ENCODE results near the gene GCDH.
A peak's percentile ranks its signal among the peaks of the same experiment; 100 is the strongest.
"Not testable (repeated sequence)": the region's sequence is repeated elsewhere in the genome, so short reads cannot be mapped to it uniquely, and the experiment has no call there.

GCDH gene

GRCh38 chr19:12872941-12873890 is 17.7 kb upstream of the GCDH start:
- no peak for DNase-seq

- no peak for DNase-seq
Observed at GRCh38 chr19:12873891-12874745, 16.8 kb upstream of the GCDH start.

GRCh38 chr19:12875086-12875485 is 15.9 kb upstream of the GCDH start:
- no peak for DNase-seq

GRCh38 chr19:12880551-12881171 is 10.3 kb upstream of the GCDH start:
- DNase-seq = no peak

DNA sequence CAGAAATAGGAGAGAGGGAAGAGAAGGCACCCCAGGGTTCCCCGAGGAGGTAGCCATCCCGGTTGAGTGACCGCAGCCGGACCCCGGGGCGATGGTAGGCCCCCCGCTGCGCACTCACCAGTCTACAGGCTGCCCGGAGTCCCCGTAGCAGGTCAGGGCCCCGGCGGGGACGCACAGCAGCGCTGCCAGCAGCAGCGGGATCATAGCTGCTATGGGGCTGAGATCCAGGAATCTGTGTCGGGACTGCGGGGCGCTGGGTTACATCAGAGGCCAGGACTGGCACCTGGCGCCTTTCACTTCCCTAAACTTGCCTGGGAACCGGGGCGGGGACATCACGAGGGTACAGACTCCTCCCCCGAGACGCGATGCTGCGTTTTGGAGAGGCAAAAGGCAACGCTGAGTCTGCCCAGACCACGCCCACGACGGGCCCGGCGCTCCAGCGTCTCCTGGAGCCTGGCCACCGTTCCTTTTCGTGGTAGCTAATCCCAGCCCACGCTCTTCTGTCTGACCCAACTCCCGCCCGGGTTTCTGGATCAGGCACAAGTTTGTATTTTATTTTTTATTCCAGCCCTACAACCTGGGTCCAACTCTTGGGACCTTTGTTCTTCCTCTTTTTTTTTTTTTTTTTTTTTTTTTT is 9.7 kb upstream of the GCDH start, which contains the start of gene DNASE2:
DNASE2 (minus strand) TSS at position 278 of the 637 bp plus-strand sequence; CDS start at position 204, 74 bp downstream.
- peak; percentile 77 to 91 for DNase-seq

DNA sequence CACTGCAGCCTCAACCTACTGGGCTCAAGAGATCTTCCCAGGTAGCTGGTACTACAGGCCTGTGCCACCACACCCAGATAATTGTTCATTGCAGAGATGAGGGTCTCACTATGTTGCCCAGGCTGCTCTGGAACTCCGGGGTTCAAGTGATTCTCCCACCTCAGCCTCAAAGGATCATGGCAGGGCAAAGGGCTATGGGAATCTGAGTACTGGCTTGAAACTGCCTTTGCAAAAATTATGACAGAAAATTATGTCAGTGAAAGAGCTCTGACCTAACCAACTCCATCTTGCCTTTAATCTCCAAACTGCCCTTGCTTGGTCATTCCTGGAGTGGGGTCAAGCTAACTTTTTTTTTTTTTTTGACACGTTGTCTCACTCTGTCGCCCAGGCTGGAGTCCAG is 8.4 kb upstream of the GCDH start:
- DNase-seq = no peak

GRCh38 chr19:12884202-12884601 is 6.8 kb upstream of the GCDH start:
- no peak for DNase-seq

DNA sequence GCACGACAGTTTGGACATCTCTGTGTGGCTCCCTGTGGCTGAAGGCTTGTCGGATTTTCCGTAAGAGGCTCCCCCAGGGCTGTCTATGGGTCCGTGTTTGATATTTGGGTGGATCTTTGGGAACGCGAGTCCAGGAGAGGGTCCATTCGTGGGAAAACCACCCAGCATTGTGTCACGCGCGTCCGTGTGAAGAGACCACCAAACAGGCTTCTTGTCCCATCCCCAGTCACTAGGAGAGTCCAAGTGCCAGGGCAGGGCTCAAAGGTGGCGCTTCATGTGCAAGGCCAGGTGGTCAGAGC is 6.4 kb upstream of the GCDH start:
- DNase-seq = no peak

DNA sequence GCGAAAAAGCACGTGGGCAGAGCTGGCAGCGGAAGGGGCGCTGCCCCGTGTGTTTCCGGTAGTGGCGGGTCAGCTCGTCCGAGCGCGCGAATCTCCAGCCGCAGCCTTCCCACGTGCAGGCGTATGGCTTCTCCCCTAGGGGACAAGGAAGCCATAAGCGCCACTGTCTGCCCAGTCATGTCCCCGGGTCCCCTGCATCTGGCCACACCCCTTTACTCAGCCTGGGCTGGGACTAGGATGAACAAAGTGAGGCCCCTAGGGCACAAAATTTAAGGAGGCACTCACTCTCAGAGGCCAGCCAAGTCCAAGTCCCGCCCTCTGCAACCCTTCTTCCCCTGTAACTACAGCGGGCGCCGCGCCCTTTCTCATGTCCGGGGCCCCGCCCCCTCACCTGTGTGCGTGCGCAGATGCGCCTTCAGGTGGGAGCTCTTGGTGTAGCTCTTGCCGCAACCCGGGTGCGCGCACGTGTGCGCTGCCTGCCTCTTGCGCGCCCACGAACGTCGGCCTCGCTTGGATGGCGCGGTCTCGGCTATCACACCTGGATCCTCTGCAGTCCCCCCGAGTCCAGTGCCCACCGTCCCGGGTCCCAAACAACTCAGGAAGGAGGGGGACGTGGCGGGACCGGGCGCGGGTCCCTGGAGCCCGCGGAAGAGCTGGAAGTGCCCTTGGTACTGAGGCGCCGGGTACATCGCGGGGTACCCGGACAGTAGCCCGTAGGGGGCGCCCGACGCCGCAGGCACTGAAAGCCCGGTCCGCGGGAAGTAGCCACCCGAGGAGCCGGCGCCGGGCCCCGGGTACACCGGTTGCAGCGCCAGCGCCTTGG is 5.8 kb upstream of the GCDH start:
- DNase-seq = peak; percentile 84 to 88

GRCh38 chr19:12885749-12886650 is 5.0 kb upstream of the GCDH start:
- no peak for DNase-seq

- DNase-seq = no peak
Observed at GRCh38 chr19:12886651-12886968, 4.3 kb upstream of the GCDH start.

GRCh38 chr19:12886969-12887747 is 3.8 kb upstream of the GCDH start, which contains the start of gene KLF1:
Gene KLF1 (minus strand): TSS chr19:12887201. CDS start chr19:12887140, 61 bp downstream.
- DNase-seq = no peak

GRCh38 chr19:12888006-12888603 is 2.9 kb upstream of the GCDH start:
- no peak for DNase-seq

- not testable (repeated sequence) for DNase-seq
Observed at GRCh38 chr19:12890299-12890786, 617 bp upstream of the GCDH start.

GRCh38 chr19:12891553-12892021 is 627 bp downstream of the GCDH start:
- no peak for DNase-seq

GRCh38 chr19:12893582-12893981 is 2.6 kb downstream of the GCDH start:
- no peak for DNase-seq

DNA sequence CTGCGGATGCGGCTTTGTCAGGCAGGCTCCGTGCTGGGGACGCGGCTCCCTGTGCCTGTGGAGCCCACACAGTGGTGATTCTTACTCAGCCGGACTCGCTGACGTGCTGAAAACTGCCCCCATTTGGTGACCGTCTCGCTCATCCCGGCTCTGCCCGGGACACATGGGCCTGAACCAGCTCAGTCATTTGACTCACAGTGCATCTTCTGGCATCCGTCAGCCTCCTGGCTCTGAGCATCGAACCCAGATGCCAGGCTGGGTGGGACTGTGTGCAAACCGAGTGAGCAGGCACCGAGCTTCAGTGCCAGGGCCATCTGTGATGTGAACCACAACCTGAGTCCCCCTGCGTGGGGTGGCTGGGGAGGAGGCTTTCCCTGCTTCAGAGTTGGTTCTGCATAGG is 5.5 kb downstream of the GCDH start:
- no peak for DNase-seq

- DNase-seq = no peak
Observed at GRCh38 chr19:12899891-12900518, 9.0 kb downstream of the GCDH start.

- no peak for DNase-seq
Observed at GRCh38 chr19:12907166-12907565, 16.2 kb downstream of the GCDH start.

All from NCI-H1930 (cell line).